GM21423 (cell line): ENCODE results near the gene REPS1.
"Not testable (repeated sequence)": the region's sequence is repeated elsewhere in the genome, so short reads cannot be mapped to it uniquely, and the experiment has no call there.

Experiments used
- ATAC-seq: cut with Tn5 transposase; IDR thresholded peaks from one replicate; pipeline ENCODE4 v1.9.1; 2021; ENCODE audit warnings: mild to moderate bottlenecking, moderate library complexity; ENCODE audit not compliant: unreplicated experiment

The REPS1 gene

GRCh38 chr6:138971601-138972000, 16.5 kb downstream of the REPS1 start:
- no peak for ATAC-seq

- ATAC-seq = no peak
Measured at GRCh38 chr6:138970856-138971425, 17.1 kb downstream of the REPS1 start.

- no peak for ATAC-seq
Measured at GRCh38 chr6:138970159-138970558, 17.9 kb downstream of the REPS1 start.

DNA sequence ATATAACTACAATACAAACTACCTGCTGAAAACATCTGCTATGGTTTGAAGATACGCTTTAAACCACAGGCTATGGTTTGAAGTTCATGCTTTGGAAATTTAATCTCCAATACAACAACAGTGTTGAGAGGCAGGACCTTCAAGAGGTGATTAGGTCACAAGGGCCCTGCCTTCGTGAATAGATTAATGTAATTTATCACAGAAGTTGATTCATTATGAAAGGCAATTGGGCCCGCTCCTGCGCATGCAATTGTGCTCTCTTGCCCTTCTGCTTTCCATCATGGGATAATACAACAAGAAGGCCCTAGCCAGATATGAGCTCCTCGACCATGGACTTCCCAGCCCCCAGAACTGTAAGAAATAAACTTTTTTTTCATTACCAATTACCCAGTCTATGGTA, 21.2 kb downstream of the REPS1 start:
- ATAC-seq = no peak

GRCh38 chr6:138965971-138966370, 22.1 kb downstream of the REPS1 start:
- no peak for ATAC-seq

DNA sequence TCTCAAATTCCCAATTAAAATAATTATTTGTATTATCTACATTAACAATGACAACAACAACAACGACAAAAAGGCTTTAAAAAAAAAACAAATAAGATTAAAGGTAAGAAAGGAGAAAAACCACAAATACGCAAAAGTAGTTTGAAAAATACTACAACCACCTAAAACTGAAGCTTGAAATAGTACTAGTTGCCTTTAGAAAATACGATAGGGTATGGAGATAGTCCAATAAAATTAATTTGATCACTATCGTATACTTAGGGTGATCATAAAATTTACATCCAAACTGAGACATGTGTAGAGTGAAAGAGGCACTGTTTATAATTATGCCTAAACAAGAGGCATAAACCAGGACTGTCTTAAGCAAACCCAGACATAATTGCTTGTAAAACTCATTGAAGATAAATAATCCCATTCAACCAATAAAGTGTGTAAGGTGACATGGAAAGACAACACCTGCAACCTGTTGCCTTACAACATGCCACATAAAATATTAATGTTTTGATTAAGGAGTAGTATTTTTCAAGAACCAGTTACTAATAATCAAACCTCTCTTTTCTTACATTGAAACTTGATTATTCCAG, 22.7 kb downstream of the REPS1 start:
- ATAC-seq = no peak

DNA sequence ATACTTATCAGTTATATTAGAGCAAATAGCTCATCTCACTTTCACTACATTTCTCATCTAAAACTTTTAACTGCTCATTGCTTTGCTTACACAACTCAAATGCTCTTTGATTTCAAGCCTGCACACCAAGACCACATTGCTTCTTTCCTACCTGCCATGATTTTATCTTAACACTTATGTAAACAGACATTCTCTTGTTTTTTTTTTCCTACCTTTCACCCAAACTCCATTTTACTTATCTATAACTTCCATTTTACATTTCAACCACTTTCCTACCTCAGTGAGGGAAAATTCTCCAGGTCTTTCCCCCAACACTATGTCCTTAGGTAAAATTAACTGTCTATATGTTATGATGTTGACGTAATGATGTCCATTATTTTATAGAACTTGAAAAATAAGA, 24.0 kb downstream of the REPS1 start:
- no peak for ATAC-seq

DNA sequence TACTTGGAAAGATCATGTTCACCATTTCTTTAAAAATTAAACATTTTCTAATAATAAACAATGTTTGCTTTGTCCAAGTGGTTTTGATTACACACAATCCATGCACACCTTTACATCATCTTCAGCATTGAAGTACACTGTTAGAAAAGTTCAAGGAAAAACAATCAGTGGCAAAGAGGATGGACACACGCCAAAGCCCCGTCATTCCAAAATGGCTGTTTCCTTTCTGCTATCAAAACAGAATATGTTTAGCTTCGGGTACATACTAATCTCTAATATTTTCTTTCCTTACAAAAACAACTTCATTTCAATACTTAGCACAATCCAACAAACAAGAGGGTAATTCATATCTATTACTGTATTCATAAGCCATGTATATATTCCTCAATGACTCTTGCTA, 24.5 kb downstream of the REPS1 start:
- no peak for ATAC-seq

DNA sequence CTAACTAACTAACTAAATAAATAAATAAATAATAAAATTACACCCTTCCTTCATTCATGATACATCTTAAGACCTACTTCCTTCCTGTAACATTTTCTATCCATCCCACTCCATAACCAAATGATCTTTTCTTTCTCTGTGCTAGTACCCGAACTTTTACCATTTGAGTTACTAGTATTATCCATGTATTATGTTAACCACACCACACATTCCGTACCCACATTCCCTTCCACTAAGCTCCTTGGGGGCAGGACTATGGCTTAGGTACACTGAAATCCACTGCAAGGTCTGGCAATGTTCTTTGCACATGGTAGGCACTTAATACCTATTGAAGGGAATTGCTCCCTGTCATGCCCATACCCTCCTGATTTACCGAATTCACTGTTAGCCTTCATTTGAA, 24.9 kb downstream of the REPS1 start:
- ATAC-seq = no peak

- no peak for ATAC-seq
Measured at GRCh38 chr6:138959521-138959920, 28.5 kb downstream of the REPS1 start.

DNA sequence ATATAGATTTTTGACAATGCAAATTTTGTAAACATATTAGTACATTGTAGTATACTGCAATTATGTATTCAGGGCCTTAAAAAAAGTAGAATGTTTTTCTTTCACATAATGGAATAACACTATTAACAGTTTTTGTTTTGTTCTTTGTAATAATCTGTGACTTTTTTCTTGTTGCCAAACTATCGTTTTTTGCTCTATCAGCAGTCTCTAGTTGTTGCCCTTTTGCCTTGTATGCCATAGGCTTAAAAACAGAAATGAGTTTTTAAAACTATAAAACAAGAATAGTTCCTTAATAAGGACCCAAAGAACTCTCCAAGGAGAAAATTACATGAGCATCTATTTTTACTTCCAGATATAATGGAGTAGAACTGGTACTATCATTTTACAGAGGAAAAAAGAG, 29.5 kb downstream of the REPS1 start:
- no peak for ATAC-seq

GRCh38 chr6:138957903-138958302, 30.1 kb downstream of the REPS1 start:
- ATAC-seq = no peak

- ATAC-seq = no peak
Measured at GRCh38 chr6:138957484-138957883, 30.6 kb downstream of the REPS1 start.

GRCh38 chr6:138956244-138956924, 31.7 kb downstream of the REPS1 start:
- no peak for ATAC-seq

GRCh38 chr6:138955262-138955661, 32.8 kb downstream of the REPS1 start:
- ATAC-seq = no peak

DNA sequence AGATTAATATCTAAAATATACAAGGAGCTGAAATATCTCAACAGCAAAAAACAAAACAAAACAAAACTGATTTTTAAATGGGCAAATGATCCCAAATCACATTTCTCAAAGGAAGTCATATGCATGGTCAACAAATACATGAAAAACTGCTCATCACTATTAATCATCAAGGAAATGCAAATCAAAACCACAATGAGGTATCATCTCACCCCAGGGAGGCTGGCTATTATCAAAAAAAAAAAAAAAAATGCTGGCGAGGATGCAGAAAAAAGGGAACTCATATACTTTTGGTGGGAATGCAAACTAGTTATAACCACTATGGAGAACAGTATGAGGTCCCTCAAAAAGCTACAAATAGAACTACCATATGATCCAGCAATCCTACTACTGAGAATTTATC, 34.6 kb downstream of the REPS1 start:
- ATAC-seq = no peak

DNA sequence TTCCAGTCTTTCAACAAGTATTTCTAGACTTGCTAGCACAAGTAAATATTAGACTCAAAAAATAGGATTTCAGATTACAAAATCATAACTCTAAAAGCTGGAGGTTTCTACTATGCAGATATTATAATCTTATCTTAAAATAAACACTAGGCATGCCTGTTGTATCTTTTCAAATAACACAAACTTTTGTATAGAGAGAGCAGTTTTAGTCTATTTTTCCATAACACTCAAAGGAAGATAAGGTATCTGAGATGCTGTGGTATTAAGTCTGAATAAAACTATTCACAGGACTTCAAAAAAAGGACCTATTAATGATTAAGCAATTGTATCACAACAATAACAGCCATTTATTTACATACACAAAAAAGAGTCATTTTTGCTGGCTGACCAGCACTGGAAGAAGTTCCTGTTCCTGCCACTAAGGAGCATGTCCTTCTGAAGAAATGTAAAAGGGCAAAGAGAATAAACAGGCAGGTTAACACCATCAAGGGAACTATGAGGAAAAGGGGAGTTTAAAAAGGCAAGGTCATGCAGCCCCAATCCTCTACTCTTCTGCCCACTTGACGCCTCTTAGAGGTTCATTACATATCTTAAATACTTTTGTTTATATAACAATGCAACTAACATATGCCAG, 39.4 kb downstream of the REPS1 start:
- no peak for ATAC-seq

GRCh38 chr6:138948004-138948403, 40.0 kb downstream of the REPS1 start:
- ATAC-seq = no peak

GRCh38 chr6:138945354-138945753, 42.7 kb downstream of the REPS1 start:
- no peak for ATAC-seq

DNA sequence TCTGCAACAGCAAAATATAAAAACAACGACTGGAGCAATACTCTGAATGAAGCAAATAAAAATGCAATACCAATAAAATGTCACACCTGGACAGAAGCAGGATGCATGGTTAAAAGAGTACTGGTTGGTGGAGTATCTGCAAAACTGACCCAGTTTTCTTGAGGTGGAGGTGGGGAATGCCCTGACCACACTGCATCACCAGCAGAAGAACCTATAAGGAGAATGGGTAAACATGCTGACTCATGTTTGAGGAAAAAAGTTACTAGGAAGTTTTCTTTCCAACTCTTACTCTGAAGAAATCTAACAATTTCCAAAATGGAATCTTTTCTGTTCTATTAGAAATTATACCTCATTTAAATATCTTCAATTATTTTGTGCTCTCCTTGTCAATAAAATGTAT, 43.6 kb downstream of the REPS1 start:
- ATAC-seq = no peak

- ATAC-seq = no peak
Measured at GRCh38 chr6:138943089-138943625, 44.9 kb downstream of the REPS1 start.

GRCh38 chr6:138936873-138937272, 51.2 kb downstream of the REPS1 start:
- not testable (repeated sequence) for ATAC-seq
